Right ventricle myocardium inferior (tissue), 1 donor: ENCODE results near the gene STX8. TPM values are rescaled to one million over a fixed set of nuclear protein-coding genes. Genes with fewer than 3 reads are reported as not detected.
A peak's percentile ranks its signal among the peaks of the same experiment; 100 is the strongest.

Experiments
- ATAC-seq: fragments of 200-7000 bp; cut with Tn5 transposase; one replicate; pipeline ENCODE4 v1.9.1; 2020; ENCODE audit warnings: mild to moderate bottlenecking, moderate library complexity
- DNase-seq: peaks from one replicate; pipeline ENCODE4 v3.0.0; 2021; ENCODE audit errors: missing footprints
- intact Hi-C: fragments of 100-400 bp; cut with DNase I; formaldehyde crosslinking; loops from one replicate; pipeline ENCODE4 v1.11.0; 2022
- total RNA-seq: library from RNA; stranded (reverse); fragmentation: NEBNext Ultra II Directional; extraction: Animal tissue kit (Norgen Biotek cat#: 25700); gene quantifications from one replicate; pipeline ENCODE4 v1.2.1, GENCODE V29; 2021
- donor health status: DM: no; HTN: yes; CAD: no; lungs with severe emphysema.

The STX8 gene
- total RNA-seq, 1 donor from 2014 or later, result 60.8 TPM

DNA sequence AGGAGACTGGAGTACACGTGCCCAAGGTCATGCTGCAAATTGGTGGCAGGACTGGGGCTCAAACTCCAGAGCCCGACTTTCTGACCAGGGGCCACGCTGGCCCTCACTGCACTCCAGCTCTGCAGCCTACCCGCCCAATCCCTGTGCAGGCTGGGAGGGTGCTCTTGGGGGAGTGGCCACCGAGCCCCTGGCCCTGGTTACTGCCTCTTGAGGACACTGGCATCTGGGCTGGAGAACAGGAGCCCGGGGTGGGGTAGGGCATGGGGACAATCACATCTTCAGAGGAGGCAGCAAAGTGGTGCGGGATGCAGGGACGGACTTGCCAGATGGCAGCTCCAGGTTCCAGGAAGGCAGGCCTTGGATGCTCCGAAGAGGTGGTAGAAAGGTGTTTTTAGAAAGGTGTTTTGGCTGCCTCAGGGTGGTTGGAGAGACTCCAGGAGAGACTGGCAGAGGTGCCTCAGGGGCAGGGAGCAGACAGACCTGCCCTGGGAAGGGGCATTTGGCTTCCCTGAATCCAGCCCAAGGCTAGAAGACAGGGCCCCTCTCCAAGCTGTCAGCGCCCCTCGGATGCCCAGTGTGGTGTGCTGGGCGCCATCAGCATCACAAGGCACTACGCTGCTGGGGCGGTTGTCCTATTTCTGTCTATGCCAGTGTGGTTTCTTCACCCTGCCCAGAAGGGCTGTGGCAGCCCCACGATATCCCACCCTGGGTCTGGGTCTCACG lies 333.7 kb downstream of the STX8 start:
- DNase-seq, result peak; percentile 67
- intact Hi-C loops, result no loop called here
- ATAC-seq, result no peak

DNA sequence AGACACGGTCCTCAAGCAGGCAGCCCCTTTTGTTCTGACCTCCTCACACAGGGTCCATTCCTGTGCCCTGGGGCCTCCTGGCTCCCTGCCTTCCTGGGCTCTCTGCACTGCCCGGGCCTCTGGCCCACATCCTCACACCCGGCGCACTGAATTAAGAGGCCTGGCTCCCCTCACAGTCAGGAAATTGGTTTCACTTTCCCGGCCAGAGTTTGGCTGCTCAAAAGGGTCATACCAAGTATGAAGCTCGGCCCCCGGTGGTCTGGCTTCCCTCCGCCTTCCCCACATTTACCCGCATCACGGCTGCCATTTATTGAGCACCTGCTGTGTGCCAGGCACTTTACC lies 334.3 kb downstream of the STX8 start:
- peak; percentile 81 for DNase-seq
- peak; percentile 55 for ATAC-seq
- intact Hi-C loops, result no loop called here

DNA sequence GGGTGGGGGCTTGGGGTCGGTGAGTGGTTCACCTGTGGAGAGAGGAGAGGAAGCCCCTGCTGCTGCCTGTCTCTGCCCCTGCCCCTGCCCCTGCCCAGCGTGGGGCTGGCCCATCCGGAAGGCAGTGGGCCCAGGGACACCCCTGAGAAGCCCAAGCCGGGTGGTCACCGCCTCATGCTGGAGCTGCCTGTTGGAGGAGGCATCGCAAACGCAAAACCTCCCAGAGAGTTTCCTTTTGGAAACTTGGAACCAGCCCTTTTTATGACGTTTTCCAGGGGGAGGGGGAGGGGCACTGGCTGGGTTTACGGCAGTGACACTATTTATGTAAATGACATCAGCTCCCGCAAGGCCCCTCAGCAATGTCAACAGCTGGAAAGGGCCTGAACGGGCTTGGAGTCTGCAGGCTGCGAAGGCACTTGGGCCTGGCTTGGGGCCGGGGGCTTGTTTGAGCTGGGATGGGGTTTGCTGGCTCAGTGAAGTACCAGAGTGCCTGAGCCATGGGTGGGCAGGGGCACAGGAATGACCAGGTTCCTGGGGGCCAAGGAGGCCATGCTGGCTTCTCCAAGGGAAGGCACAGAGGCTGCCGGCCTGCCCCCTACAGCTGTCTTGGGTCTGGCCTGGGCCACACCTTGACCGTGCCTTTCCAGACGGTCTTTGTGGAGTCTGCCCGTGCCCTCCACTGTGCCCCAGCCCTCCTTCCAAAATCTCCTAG lies 334.8 kb downstream of the STX8 start:
- intact Hi-C loops, result no loop called here
- DNase-seq (peak; percentile 75), ATAC-seq (peak; percentile 73)

DNA sequence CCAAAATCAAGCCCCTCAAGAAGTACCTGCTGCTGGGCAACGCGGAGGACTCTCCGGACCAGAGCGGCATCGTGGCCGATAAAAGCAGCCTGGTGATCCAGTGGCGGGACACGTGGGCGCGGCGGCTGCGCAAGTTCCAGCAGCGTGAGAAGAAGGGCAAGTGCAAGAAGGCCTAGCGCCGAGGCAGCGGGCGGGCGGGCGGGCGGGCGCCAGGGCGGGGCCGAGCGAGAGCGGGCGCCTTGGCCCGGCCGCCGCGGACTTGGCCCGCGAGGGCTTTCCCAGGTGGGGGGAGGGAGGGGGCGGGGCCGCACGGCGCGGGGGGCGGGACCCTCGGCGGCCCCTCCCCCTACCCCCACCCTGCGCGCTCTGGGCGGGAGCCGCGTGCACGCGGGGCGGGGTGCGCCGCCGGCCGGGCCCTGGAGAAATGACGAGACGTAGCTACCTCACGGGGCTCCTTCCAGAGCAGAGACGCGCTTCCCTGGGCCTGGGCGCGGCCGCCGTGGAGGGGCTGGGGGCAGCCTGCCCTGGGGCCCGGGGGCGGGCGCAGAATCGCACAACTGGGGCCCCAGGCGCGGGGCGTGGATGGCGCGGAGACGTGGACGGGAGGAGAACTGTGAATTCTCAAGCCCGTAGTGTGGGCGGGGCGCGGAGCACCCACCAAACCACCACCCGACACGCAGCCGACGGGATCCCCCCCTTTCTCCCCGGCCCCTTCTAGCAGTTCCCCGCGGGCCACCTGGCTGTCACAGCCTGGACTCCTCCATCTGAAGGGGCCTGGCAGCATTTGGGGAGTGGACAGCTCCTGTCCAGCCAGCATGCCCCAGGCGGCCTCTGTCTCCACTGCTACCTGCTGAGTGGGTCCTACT lies 335.6 kb downstream of the STX8 start:
- intact Hi-C loops, result no loop called here
- ATAC-seq (peak; percentile 86), DNase-seq (peak; percentile 88)

DNA sequence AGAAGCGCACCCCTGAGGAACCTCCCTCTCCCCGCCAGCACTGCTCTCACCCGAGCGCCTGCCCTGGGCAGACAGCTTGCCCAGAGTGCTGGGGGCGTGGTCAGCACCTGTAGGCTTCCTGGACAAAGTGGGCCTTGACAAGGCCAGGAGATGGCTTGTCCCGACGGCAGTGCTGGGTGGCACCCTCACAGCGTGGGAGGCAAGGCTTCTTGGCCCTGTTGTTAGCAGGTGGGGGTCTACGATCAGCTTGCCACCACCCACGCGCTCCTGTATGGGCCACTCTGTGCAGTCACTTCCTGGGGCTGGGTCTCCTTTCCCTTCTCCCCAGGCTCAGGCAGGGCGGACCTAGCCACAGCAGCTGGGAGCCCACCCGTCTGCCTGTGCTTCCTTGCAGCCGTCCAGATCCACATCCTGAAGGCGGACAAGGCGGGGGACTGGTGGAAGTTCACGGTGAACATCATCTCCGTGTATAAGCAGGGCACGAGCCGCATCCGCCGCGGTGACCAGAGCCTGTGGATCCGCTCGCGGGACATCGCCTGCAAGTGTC lies 336.3 kb downstream of the STX8 start:
- intact Hi-C loops, result no loop called here

DNA sequence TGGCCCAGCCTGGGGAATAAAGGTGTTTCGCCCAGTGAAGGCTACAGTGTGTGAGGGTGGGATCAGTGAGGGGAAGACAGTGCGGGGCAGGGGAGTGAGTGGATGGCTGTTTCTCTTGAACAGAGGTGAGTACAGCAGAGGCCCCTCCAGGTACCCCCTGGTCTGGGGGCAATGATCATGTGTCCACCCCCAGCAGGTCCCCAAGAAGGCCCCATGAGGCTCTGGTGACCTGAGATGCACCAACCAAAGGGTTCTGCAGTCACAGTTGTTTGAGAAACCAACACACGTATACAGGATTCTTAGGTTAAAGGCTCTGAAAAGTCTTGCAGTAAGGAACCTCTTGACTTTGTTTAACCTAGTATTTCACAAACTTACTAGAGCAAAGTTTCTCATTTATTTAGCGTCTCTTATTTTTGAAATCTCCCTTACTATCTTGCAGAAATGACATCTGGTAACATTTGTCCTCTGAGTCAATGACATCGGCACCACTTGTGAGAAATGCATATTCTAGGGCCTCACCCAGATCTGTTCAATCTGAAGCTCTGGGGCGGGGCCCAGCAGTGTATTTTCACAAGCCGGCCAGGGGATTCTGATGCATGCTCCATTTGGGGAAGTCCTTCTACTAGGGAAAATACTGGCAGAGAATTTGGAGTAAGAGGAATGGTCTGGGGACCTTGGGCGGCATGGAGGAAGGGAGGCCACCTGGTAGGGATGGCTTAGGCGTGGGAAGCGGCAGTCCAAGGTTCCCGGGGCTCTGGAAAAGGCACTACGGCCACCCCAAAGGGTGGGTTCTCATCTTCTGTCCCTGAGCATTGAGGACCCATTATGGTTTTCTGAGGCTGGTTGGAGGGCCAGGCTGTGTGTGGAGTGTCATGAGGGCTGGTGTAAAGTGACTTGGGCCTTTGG lies 337.0 kb downstream of the STX8 start:
- DNase-seq, result peak; percentile 40
- intact Hi-C loops, result no loop called here
- no peak for ATAC-seq

More for the DNA sequence above, 336.3 kb downstream of the STX8 start:
- ATAC-seq (no peak), DNase-seq (peak; percentile 68)

DNA sequence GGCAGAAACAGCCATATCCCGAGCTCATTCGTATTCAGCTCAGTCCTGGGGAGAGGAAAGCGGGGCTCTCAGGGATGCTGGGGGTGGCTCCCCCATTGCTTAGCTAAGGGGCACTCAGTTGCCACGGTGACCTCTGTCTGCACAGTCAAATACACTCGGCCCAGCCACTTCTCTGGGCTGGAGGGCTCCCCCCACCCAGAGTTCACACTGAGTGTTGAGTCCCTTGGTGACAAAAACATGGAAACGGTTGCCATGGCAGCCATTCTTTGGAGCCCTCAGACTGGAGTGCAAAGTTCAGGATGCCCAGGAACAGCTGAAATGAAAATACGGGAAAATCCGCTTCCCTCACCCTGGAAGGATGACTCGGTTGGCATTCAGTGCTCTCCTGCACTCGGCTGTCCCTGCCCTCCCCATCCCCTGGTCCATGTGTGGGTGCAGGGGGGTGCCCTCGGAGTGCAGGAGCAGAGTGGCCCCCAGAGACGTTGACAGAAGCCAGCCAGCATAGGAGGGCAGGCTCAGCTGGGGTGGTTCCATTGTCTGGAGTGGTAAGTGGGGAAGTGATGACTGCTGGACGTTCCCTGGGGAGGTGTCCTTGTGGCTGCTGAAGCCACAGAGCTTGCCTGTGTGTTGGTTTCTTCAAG lies 337.8 kb downstream of the STX8 start:
- ATAC-seq (no peak), DNase-seq (peak; percentile 55)
- intact Hi-C loops, result no loop called here

DNA sequence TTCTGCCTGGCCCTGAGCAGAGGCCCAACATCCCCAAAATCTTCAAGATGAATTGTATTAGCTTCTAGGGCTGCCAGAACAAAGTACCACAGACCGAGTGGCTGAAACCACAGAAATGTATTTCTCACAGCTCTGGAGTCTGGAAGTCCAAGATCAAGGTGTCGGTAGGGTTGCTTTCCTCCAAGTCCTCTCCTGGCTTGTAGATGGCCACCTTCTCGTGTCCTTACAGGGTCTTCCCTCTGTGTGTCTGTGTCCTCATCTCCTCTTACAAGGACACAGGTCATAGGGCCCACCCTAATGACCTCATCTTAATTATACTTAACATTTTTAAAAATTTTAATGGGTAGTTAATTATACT lies 338.6 kb downstream of the STX8 start:
- ATAC-seq (no peak), DNase-seq (no peak)
- intact Hi-C loops, result no loop called here

DNA sequence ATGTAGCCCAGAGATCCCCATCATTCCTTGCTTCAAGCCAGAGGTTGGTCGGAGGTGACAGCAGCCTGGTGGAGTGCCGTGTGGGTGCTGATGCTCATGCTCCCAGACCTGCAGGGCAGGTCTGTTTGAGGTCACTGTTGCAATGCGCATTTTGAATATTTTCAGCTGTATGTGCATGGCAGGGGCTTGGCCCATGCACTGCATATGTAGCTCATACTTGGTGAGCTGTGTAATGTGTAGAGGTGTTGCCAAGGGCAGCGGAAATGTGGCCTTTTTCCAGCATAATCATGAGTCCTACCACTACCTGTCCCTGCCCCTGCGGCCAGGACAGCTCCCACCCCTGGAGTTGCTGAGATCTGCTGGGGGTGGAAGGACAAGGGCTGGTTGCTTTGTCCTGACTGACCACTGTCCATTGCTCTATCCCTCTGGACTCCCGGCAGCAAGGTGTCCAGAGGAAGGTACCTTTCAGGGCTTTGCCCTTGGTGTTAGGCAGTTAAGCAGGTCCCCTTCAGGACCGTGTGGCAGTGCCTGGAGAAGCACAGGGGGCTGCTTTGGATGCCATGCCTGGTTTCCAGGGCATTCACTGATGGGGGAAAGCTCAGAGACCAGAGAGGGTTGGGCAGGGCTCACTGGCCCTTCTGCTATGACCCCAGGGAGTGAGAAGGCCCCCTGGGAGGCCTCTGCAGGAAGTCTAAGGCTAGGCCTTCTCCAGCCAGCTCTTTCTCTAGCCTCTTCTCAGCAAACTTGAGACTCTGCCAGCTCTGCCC lies 339.2 kb downstream of the STX8 start:
- DNase-seq, result peak; percentile 57
- ATAC-seq, result no peak
- intact Hi-C loops, result no loop called here

DNA sequence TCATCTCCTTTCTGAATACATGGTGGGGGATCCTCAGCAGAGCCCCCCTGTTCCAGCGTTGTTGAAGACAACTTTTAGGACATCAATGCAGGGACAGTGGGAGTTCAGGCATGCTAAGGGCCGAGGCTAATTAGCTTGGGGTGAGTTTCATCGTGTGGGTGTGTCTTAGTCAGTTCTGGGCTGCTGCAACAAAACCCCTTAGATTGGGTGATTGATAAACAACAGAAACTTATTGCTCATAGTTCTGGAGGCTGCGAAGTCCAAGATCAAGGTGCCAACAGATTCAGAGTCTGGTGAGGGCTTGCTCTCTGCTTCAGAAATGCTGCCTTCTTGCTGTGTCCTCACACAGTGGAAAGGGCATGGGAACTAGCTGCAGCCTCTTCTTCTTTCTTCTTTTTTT lies 340.3 kb downstream of the STX8 start:
- intact Hi-C loops, result no loop called here
- DNase-seq (no peak), ATAC-seq (no peak)

DNA sequence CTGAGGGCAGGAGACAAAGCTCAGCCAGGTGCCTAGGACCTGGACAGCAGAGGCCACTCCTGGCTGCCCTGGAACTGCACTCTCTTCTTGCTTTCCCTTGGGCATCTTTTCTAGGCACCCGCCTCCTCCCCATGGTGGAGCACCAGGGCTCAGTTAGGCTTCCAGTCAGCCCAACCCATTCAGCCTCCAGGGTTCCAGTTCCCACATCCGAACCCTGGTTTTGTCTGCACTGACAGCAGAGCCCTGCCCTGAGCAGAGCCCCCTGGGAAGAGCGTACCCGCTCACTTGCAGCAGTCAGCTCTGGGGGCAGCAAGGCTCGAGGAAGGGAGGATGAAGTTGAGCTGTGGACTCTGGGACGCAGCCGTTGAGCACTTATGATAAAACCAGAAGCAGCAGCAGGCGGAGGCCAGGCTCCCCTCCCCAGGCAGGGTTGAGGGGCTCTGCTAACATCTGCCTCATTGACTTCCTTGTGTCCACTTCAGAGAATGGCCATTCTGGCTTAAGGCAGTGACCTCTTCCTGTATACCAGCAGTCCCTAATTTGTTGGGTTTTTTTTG lies 341.2 kb downstream of the STX8 start:
- DNase-seq (peak; percentile 50), ATAC-seq (no peak)
- intact Hi-C loops, result no loop called here

DNA sequence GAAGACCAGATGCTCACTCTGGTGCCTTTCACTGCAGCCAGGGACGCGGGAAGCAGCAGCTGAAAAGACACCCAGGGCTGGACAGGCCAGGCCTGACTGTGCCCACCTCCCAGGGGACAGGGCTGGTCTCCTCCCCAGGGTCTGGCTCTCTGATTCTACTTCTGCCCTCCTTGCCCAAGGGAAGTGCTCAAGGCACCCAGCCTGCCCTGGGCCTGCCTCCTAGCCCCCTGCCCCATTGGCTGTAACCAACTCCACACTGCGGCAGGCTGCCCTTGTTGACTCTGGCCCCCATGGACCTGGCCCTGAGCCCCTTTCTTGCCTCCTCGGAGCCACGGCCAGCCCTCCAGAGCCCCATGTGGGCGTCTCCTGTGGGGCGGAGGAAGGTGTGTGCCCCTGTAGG lies 341.9 kb downstream of the STX8 start:
- DNase-seq, result peak; percentile 39
- ATAC-seq, result no peak
- intact Hi-C loops, result no loop called here

DNA sequence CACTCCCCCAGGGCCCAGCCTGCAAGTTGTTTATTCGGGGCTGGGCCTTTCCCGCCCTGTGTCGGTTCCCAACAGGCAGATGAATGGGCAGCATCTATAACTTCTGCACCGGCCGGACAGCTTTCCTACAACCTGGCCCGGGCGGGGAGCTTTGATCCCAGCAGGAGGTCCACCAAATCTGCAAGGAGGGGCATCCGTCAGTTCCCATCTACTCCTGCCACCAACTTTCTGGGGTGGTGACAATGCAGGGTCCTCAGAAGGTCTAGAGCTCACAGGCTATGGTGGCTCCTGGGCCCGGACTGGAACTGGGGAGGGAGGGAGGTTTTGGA lies 342.4 kb downstream of the STX8 start:
- no peak for ATAC-seq
- intact Hi-C loops, result no loop called here
- peak; percentile 33 for DNase-seq

DNA sequence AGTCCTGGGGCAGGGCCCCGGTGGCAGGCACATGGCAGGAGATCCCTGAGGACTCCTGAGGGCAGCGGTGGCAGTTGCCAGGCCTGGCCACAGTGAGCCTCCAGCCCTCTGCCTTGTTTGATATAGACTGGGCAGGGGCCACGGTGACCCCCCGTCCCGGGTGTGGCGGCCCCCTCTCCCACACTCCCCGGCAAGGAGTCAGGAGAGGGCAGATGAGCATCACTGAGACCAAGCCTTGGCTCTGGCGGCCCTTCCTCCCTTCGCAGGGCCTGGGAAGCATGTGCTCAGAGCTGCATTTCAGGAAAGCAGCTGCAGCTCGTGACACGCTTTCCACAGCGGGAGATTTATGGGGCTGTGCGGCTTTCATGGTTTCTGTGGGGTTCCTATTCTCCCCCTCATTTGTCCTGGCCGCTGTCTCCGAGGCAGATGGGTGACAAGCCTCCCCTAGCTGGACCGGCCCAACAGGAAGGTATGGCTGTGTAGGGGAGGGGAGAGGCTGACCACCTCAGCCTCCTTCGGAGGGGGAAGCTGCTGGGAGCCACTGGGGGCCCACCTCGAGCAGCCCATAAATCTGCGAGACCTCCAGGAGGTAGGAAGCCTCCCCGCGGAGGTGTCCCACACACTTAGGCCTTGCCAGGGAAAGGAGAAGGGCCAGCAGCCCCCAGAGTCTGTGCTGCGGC lies 342.9 kb downstream of the STX8 start:
- ATAC-seq (no peak), DNase-seq (peak; percentile 43)
- intact Hi-C loops, result no loop called here

DNA sequence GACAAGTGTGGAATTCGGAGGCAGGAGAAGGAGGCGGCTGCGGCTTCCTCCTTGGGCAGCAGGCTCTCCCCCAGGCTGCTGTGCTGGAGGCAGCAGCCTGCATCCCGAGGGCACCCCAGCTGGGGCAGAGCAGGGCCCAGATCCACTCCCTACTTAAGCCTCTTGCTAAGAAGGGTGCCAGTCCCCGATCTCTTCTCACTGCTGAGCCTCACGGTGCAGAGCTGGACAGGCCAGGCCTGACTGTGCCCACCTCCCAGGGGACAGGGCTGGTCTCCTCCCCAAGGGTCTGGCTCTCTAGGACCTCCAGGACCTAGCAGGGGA lies 343.5 kb downstream of the STX8 start:
- ATAC-seq, result no peak
- DNase-seq, result no peak
- intact Hi-C loops, result no loop called here

DNA sequence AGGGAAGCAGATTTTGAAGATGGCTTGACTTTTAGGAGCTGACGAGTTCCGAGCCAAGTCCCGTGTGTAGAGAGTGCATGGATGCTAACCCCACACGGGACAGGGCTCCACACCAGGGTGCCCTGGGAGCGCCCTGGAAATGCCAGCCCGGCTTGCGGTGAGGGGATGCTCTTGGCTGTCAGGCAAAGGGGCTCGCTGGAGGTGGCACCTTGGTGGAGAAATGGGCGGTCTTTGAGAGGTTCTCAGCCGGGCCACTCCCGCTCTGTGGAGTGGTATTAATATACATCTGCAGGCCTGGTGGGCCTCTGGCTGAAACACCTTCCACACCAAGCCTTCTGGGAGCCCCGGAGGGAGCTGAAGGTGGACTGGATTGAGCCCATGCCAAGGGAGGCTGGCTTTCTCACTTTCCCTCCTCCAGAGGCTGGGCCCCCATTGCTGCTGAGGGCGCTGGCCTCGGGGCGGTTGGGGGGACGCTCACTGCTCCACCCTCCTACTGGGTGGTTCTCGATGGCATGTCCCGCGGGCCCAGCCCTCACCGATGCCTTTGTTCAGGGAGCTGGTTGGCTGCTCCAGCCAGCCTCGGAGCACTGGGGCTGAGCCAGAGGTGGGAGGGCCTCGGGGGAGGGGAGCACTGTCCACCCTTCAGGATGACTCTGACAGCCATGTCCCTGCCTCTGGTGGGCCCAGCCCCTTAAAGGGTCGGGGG lies 344.0 kb downstream of the STX8 start:
- no peak for DNase-seq
- intact Hi-C loops, result no loop called here
- no peak for ATAC-seq
